ENCODE measurements around the gene KIF2A. TPM values are rescaled to one million over a fixed set of nuclear protein-coding genes. Genes with fewer than 3 reads are reported as not detected.

The KIF2A gene
- total and polyA plus RNA-seq, 2 of the 4 experiments (the other 2 are of a cell fraction): 23.6 to 37.3 TPM

GRCh38 chr5:62333250-62333794 is 27.3 kb downstream of the KIF2A start:
- H4K8ac ChIP-seq (ENCODE audit: low read depth in 2 of 2, low read length in 2 of 2): no peak overlapping the region
- H4K20me1 ChIP-seq (ENCODE audit: insufficient read depth, low read length): peaks cover 43% of the 10 kb centered on the region
- POLR2A ChIA-PET (ENCODE audit: unreplicated experiment): no interaction called here
- no peak overlapping the region for H2AK9ac ChIP-seq (replicated peaks; ENCODE audit: low read depth, low read length, poor library complexity)
- peaks cover 6% of the 10 kb centered on the region for H3K9me1 ChIP-seq (ENCODE audit: insufficient read depth, low read length)
- H3K56ac ChIP-seq (ENCODE audit: extremely low read depth, insufficient read depth, low read length): no peak overlapping the region
- no peak overlapping the region for H3K9ac ChIP-seq (ENCODE audit: low read depth, low read length)
- no peak overlapping the region for H2AFZ ChIP-seq (replicated peaks; ENCODE audit: low read length, poor library complexity)
- peaks cover 30 to 58% of the 10 kb centered on the region in 2 experiments for H3K79me1 ChIP-seq (ENCODE audit: low read depth in 1 of 2, low read length in 2 of 2)
- no peak overlapping the region for H3K14ac ChIP-seq (replicated peaks; ENCODE audit: low read depth, low read length)
- BruUV-seq (replicated peaks): no TSS peak
- no peak overlapping the region for H3K27ac ChIP-seq (ENCODE audit: insufficient read depth, low read length)
- in situ Hi-C loops (cut with MboI; ENCODE audit: low sequenced_read_pairs) (no loop called here), dilution Hi-C loops (cut with HindIII; ENCODE audit: low sequenced_read_pairs, unreplicated experiment) (no loop called here), intact Hi-C loops (cut with micrococcal nuclease) (no loop called here)
- CTCF ChIA-PET: no interaction called here
- no peak overlapping the region for H2BK20ac ChIP-seq (ENCODE audit: low read depth, low read length)
- peaks cover 10% of the 10 kb centered on the region for H3K36me3 ChIP-seq (ENCODE audit: control insufficient read depth, insufficient read depth, low read length)
- H3K23ac ChIP-seq (ENCODE audit: low read depth, low read length): no peak overlapping the region
- H3K4me1 ChIP-seq (ENCODE audit: control insufficient read depth, insufficient read depth, low read length): no peaks in the 10 kb centered on the region; the same call in 1 of the 2 replicates
- no peak overlapping the region for H2BK15ac ChIP-seq (ENCODE audit: low read depth, low read length)
- H2BK120ac ChIP-seq (ENCODE audit: low read depth, low read length): no peak overlapping the region
- no peak overlapping the region for H3K4me3 ChIP-seq (ENCODE audit: insufficient read depth, low read depth, low read length)
- H4K5ac ChIP-seq (ENCODE audit: low read depth, low read length): no peak overlapping the region
- no peak overlapping the region; the same call in 1 of the 2 replicates for H3K4ac ChIP-seq (ENCODE audit: low read depth, low read length)
- no peak overlapping the region for H3K4me2 ChIP-seq (ENCODE audit: low read depth, low read length)
- DNase-seq (no peak), ATAC-seq (ENCODE audit: low read depth) (no peak)
- H3K18ac ChIP-seq (ENCODE audit: low read depth, low read length): no peak overlapping the region
- WGBS, 2 experiments (ENCODE audit: extremely low coverage in 2 of 2, insufficient read length in 1 of 2): 80% methylated on average over 1 of the region's 8 CpGs; no CpG with 5 or more reads in 1 of the 2 experiments
- H4K91ac ChIP-seq (ENCODE audit: insufficient read depth, low read depth, low read length): no peak overlapping the region
- H3K27me3 ChIP-seq (ENCODE audit: control insufficient read depth, insufficient read depth, low read length): no peaks in the 10 kb centered on the region
- H2AK5ac ChIP-seq (ENCODE audit: low read depth, low read length): no peak overlapping the region
- H2BK5ac ChIP-seq (ENCODE audit: low read depth, low read length, poor library complexity, severe bottlenecking): no peak overlapping the region
- TF ChIP-seq RAD21 (IDR thresholded peaks at IDR 0.05; ENCODE audit: low read length): no peak
- TF ChIP-seq CTCF (conservative IDR thresholded peaks at IDR 0.05; ENCODE audit: low read depth, low read length): no peak
- TF ChIP-seq CEBPB (IDR thresholded peaks at IDR 0.05; ENCODE audit: low read depth, low read length): no peak
- H3K9me3 ChIP-seq (ENCODE audit: control insufficient read depth, insufficient read depth, low read length): no peaks in the 10 kb centered on the region

All from IMR-90 (cell line).